Hepatocyte (in vitro differentiated cells): Measurements from ENCODE around the gene INSIG1. TPM values are rescaled to one million over a fixed set of nuclear protein-coding genes. Genes with fewer than 3 reads are reported as not detected.

ENCODE experiments used
- DNase-seq: peaks from one replicate; pipeline ENCODE4 v3.0.0-alpha.2; 2016; ENCODE audit warnings: low spot score
- H2AFZ ChIP-seq: fragments of 200-600 bp; sonication (generic); 2 replicates; pipeline ENCODE4 v1.6.0; 2016; ENCODE audit warnings: antibody characterized with exemption, mild to moderate bottlenecking
- H3K27ac ChIP-seq: fragments of 200-600 bp; sonication (generic); 2 replicates; pipeline ENCODE4 v1.5.1; 2016; ENCODE audit warnings: mild to moderate bottlenecking
- H3K27me3 ChIP-seq: fragments of 200-600 bp; sonication (generic); 2 replicates; pipeline ENCODE4 v1.6.1; 2016
- H3K36me3 ChIP-seq: fragments of 200-600 bp; sonication (generic); replicated peaks from 2 replicates; pipeline ENCODE4 v1.5.1; 2016; ENCODE audit warnings: low read depth; ENCODE audit not compliant: insufficient read depth
- H3K4me1 ChIP-seq: fragments of 200-600 bp; sonication (generic); 2 replicates; pipeline ENCODE4 v1.5.1; 2016; ENCODE audit warnings: mild to moderate bottlenecking, moderate library complexity; ENCODE audit not compliant: insufficient read depth
- H3K4me2 ChIP-seq: fragments of 200-600 bp; sonication (generic); 2 replicates; pipeline ENCODE4 v1.6.0; 2016
- H3K4me3 ChIP-seq: fragments of 200-600 bp; sonication (generic); 2 replicates; pipeline ENCODE4 v1.5.1; 2016; ENCODE audit warnings: mild to moderate bottlenecking
- H3K79me2 ChIP-seq: fragments of 200-600 bp; sonication (generic); 2 replicates; pipeline ENCODE4 v1.6.0; 2017; ENCODE audit warnings: mild to moderate bottlenecking
- H3K9me2 ChIP-seq: fragments of 200-600 bp; sonication (generic); replicated peaks from 2 replicates; pipeline ENCODE4 v1.6.0; 2017; ENCODE audit warnings: mild to moderate bottlenecking; ENCODE audit not compliant: insufficient read depth
- H3K9me3 ChIP-seq: fragments of 200-600 bp; sonication (generic); 2 replicates; pipeline ENCODE4 v1.5.1; 2016; ENCODE audit warnings: low read depth, mild to moderate bottlenecking
- H4K20me1 ChIP-seq: fragments of 200-600 bp; sonication (generic); 2 replicates; pipeline ENCODE4 v1.6.0; 2016; ENCODE audit warnings: mild to moderate bottlenecking; ENCODE audit not compliant: insufficient read depth, poor library complexity, severe bottlenecking
- CTCF ChIP-seq: fragments of 200-600 bp; sonication (generic); IDR thresholded peaks from 2 replicates; pipeline ENCODE4 v1.5.1; 2016; ENCODE audit warnings: antibody characterized with exemption, mild to moderate bottlenecking; ENCODE audit not compliant: poor library complexity
- EZH2 ChIP-seq: fragments of 200-600 bp; sonication (generic); IDR thresholded peaks from 2 replicates; pipeline ENCODE4 v1.6.1; 2016; ENCODE audit warnings: antibody characterized with exemption, mild to moderate bottlenecking, borderline replicate concordance
- EZH2phosphoT487 ChIP-seq: fragments of 200-600 bp; sonication (generic); IDR thresholded peaks from one replicate; pipeline ENCODE4 v1.6.1; 2018; ENCODE audit warnings: antibody characterized with exemption, mild to moderate bottlenecking, low read depth, moderate library complexity; ENCODE audit not compliant: unreplicated experiment, severe bottlenecking
- WGBS: methylation state at CpG from one replicate; pipeline ENCODE4 v1.1.6; 2016; ENCODE audit warnings: low lambda C conversion rate; ENCODE audit errors: missing lambda C conversion rate; 5-methylcytosine and 5-hydroxymethylcytosine counted together
- polyA plus RNA-seq: library from polyadenylated mRNA; unstranded; fragments of >200 nt; fragmentation: Nextera tagmentation; extraction: Ambion mirVana; gene quantifications from 2 replicates; pipeline ENCODE4 v1.2.1, GENCODE V29; 2016
- total RNA-seq: library from RNA; depleted of rRNA; stranded (reverse); fragments of >200 nt; gene quantifications from 2 replicates; pipeline ENCODE4 v1.2.3, GENCODE V29; 2014

The INSIG1 gene
- total and polyA plus RNA-seq, 2 experiments from 2014 or later, result 196 to 305 TPM

GRCh38 chr7:155312633-155313032 lies 15.0 kb downstream of the INSIG1 start:
- H2AFZ ChIP-seq, result no peak overlapping the region
- H3K4me3 ChIP-seq, result no peak overlapping the region
- no peaks in the 10 kb centered on the region for H4K20me1 ChIP-seq
- no peaks in the 10 kb centered on the region for H3K79me2 ChIP-seq
- no peak for DNase-seq
- no peak for TF ChIP-seq EZH2
- TF ChIP-seq CTCF, result no peak
- TF ChIP-seq EZH2phosphoT487, result no peak
- H3K4me1 ChIP-seq, result no peaks in the 10 kb centered on the region
- no peaks in the 10 kb centered on the region for H3K9me3 ChIP-seq
- no peak overlapping the region for H3K4me2 ChIP-seq
- no peaks in the 10 kb centered on the region for H3K36me3 ChIP-seq
- H3K27me3 ChIP-seq, result no peaks in the 10 kb centered on the region
- H3K9me2 ChIP-seq, result no peaks in the 10 kb centered on the region
- WGBS, result 81% methylated on average over 7 of the region's 7 CpGs
- H3K27ac ChIP-seq, result no peak overlapping the region

- Histone ChIP-seq H3K4me3 (no peak overlapping the region), H3K27me3 (no peaks in the 10 kb centered on the region), H3K9me3 (no peaks in the 10 kb centered on the region), H3K27ac (no peak overlapping the region), H3K79me2 (no peaks in the 10 kb centered on the region), H3K36me3 (no peaks in the 10 kb centered on the region), H3K4me1 (no peaks in the 10 kb centered on the region), H3K4me2 (no peak overlapping the region), H2AFZ (no peak overlapping the region), H4K20me1 (no peaks in the 10 kb centered on the region), H3K9me2 (no peaks in the 10 kb centered on the region)
- TF ChIP-seq CTCF (no peak), EZH2 (no peak), EZH2phosphoT487 (no peak)
- 90% methylated on average over 8 of the region's 8 CpGs for WGBS
- DNase-seq, result no peak
These were observed 15.4 kb downstream of the INSIG1 start for GRCh38 chr7:155313096-155313495.

- no peak overlapping the region for H3K4me3 ChIP-seq
- WGBS, result 87% methylated on average over 8 of the region's 8 CpGs
- no peaks in the 10 kb centered on the region for H3K79me2 ChIP-seq
- no peaks in the 10 kb centered on the region for H4K20me1 ChIP-seq
- no peaks in the 10 kb centered on the region for H3K27me3 ChIP-seq
- H3K36me3 ChIP-seq, result no peaks in the 10 kb centered on the region
- H3K9me2 ChIP-seq, result no peaks in the 10 kb centered on the region
- H2AFZ ChIP-seq, result no peak overlapping the region
- no peak overlapping the region for H3K4me2 ChIP-seq
- no peak overlapping the region for H3K27ac ChIP-seq
- no peaks in the 10 kb centered on the region for H3K9me3 ChIP-seq
- no peaks in the 10 kb centered on the region for H3K4me1 ChIP-seq
- TF ChIP-seq EZH2phosphoT487 (no peak), EZH2 (no peak), CTCF (no peak)
- no peak for DNase-seq
These were observed 18.3 kb downstream of the INSIG1 start for GRCh38 chr7:155315977-155316376.
